GM21717 (cell line): ENCODE data around the gene PODXL.

Experiments used
- ATAC-seq: cut with Tn5 transposase; IDR thresholded peaks from one replicate; pipeline ENCODE4 v1.9.1; 2021; ENCODE audit warnings: mild to moderate bottlenecking, moderate library complexity; ENCODE audit not compliant: unreplicated experiment

Gene PODXL

GRCh38 chr7:131556053-131556908 lies at the start of gene PODXL:
Gene PODXL (minus strand): TSS chr7:131556628. CDS start chr7:131556359, 269 bp downstream.
- ATAC-seq, result peak; percentile 78

GRCh38 chr7:131605280-131605878 lies 49.0 kb upstream of the PODXL start:
- no peak for ATAC-seq

DNA sequence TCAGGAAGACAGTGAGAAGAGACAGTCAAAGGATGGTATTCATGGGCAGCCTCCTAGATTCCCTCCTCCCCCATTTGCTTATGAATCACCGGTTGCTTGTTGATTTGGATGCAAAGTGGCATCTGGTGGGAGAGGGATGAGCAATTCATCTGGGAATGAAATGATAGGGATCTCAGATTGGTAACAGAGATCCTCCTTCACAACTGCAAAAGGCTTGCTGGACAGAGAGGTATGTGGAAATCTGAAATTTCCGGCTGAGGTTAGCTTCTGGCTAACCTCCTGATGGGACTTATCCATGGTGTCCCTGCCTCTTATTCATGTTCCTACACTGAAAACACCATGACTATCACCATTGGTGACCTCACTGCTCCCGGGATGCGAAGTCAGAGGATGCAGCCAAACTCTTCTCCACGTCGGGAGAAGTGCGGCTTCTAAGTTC lies 48.4 kb upstream of the PODXL start:
- no peak for ATAC-seq

DNA sequence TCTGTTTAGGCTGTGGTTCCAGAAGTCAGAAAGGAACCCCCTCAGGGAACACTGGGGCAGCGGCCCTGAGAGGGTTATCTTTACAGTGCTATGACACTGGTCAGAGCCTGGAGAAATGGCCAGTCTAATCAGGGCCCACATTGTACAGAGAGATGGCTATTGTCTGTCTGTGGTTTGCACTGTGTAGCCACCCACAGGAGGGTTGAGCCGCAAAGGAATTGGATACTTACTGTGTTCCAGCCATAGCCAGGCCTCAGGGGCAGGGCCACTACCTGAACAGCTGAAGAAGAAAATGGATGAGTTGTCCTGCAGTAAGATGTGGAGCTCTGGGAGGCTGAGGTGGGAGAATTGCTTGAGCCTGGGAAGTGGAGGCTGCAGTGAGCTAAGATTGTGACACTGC lies 47.5 kb upstream of the PODXL start:
- no peak for ATAC-seq

DNA sequence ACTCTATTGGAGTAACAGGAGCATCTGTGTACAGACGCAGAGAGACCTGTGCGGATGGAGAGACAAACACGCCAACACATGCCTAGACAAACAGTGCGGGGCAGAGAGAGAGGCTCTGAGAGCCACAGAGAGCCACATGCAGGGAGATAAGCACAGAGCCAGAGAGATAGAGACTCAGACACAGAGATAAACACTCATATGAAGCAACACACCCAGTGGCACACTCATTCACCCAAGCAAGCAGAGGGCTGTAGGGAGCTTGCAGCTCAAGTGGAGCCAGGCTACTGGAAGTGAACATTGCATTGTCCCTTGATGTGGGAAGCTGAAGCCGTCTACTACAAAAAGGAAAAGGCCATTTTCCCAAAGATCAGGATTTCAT lies 46.6 kb upstream of the PODXL start:
- no peak for ATAC-seq

DNA sequence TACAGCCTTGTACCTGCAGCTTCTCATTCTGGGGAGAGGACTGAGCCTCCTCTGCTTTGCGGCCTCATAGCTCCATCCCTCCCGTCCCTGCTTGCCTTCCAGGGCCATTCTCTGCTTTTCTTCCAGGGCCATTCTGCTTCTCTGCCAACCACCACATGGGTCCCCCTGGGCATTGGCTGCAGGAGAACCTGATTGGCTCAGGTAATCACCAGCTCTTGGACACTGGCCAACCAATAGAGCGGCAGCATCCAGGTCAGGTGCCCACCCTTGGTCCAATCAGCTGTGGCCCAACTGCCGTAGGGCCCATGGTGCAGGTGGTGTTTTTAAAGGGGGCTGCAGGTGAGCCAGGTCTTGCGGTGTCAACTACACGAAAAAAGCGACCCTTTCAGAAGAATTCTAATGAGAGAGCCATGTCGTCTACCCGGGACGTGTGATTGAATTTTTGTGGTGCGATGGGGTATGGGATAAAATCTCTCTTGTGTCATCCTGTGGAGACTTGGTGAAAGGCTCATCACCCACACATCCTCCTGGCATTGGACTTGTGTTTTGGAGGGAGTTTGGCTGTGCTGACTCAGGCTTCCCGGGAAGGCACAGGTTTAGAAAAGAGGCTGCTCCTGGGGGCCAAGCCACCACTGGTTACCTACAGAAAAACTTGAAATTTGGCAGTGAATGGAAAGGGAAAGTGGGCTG lies 46.0 kb upstream of the PODXL start:
- no peak for ATAC-seq

- ATAC-seq, result no peak
Observed at GRCh38 chr7:131600085-131600881, 43.9 kb upstream of the PODXL start.

GRCh38 chr7:131596785-131597184 lies 40.4 kb upstream of the PODXL start:
- ATAC-seq, result no peak

DNA sequence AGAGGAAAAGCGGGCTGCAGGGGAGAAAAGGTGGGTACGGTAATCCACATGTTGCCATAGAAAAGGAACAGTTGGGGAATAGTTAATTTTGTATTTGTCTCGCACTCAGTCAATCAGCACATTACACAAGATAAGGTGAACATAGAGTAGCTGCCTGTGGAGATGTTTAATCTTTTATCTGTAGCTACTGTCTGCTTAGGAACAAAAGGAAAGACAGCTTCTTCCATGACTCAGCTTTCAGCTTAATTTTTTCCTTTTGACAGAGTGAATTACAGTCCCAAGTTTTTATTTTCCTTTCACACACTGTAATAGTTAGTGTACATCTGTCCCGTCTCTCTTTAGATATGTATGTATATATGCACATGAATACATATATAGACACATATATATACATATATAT lies 39.3 kb upstream of the PODXL start:
- no peak for ATAC-seq

- no peak for ATAC-seq
Observed at GRCh38 chr7:131591687-131592319, 35.4 kb upstream of the PODXL start.

DNA sequence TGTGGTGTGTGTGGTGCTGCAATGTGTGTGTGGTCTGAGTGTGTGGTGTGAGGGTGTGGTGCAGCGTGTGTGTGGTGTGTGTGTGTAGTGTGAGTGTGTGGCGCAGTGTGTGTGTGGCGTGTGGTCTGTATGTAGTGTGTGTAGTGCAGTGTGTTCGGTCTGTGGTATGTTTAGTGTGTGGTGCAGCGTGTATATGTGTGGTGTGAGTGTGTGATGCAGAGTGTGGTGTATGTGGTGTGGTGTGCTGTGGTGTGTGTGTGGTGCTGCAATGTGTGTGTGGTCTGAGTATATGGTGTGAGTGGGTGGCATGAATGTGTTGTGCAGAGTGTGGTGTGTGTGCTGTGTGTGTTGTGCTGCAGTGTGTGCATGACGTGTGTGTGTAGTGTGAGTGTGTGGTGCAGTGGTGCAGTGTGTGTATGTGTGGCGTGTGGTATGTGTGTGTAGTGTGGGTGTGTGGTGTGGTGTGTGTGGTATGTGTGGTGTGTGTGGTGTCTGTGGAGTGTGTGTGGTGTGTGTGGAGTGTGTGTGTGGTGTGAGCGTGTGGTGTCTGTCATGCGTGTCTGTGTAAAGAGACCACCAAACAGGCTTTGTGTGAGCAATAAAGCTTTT lies 31.0 kb upstream of the PODXL start:
- ATAC-seq, result no peak

GRCh38 chr7:131586759-131587158 lies 30.3 kb upstream of the PODXL start:
- no peak for ATAC-seq

DNA sequence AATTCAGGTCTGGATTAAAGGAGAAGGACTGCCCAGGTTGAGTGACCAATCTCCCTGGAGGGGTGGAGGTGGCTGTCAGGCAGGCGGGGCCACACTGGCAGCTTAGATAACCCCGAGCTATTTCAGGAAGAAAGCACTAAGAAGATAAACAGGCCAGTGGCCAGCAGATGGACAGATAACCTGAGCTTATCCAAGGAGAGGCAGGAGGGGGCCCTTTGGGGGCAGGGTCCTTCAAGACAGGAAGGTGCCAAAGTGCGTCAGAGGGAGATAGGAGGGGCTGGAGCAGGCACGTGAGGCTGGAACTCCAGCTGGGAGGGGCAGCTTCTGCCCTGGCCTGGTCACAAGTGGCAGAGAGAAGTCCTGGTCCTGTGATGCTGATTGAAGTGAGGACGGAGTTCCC lies 29.8 kb upstream of the PODXL start:
- no peak for ATAC-seq

DNA sequence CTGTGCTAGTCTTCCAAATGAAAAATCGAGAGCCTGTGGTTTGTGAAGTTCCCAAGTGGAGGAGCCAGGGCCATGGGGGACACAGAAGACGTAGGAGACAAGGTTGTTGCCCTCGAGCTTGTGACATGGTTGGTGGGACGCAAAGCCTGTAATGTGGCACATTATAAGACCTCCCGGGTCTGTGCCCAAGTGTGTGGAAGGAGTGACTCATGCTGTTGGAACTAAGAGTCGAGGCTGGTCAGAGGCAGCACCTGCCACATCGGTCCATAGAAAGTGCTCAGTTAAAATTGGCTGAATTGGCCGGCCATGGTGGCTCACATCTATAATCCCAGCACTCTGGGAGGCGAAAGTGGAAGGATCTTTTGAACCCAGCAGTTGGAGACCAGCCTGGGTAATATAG lies 27.0 kb upstream of the PODXL start:
- ATAC-seq, result no peak

DNA sequence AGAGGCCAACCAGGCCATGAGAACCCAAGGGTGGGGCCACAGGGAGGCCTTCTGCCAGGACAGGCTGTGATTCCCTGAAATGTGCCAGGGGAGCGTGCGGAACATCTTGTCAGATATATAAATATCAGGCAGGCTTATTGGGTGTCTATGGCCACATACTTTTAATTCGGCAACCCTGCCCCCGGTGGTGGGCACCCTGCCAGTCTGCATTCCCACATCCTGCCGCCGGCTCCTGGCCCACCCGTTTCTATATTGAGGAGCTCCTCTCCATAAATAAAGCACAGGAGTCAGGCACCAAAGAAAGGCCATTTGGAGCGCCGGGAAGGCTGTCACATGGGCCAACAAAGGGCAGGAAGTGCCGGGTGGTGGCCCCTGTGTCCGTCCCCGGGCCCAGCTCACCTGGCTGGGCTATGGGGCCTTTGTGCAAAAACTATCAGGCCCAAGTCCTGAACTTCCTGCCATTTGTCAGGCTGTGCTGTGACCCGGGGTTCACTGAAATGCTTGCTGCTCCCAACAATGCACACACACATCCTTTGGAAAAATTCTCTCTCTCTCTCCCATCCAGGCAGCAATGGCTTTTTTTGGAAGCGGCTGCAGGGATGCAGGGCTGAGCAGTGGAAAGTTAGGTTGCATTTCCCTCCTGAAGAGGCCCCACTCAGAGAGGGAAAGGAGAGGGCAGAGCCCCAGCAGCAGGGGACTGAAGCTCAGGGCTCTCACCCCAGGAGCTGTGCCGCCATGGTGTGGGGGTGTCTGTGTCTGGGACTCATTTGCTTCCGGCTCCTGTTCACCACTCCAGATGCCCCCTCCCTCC lies 25.0 kb upstream of the PODXL start:
- no peak for ATAC-seq

DNA sequence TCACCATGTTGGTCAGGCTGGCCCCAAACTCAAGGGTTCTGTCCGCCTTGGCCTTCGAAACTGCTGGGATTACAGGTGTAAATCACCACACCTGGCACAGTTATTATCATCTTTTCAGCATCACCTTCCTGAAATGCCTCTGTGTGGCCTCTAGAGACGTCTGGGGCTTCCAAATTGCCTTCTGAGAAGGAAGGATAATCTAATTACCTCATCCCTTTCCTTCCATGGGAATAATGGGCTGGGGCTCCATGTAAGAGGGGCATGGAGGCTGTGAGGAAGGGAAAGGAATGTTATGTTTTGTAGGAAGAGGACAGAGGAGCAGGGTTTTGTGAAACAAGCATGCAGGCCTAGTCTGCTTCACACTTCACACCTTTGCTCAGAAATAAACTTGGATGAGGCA lies 22.2 kb upstream of the PODXL start:
- no peak for ATAC-seq

- no peak for ATAC-seq
Observed at GRCh38 chr7:131574741-131575140, 18.3 kb upstream of the PODXL start.

DNA sequence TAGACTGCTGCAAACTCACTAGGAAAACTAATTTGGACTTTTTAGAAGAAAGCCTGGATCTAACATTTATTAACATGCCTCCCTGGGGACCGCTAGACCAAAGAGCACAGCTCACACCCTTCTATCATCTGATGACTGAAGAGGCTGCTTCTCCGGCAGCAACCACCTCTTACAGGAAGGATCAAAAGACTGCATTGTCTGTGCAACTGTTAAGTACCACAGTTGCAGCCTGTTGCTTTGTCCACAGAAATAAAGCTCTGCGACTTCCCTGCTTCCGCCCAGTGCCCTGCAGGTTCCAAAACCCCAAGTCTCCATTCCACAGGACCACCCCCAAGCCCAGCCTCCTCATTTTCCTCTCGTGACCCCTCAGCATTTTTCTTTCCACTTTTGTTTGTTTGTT lies 14.0 kb upstream of the PODXL start:
- ATAC-seq, result no peak

DNA sequence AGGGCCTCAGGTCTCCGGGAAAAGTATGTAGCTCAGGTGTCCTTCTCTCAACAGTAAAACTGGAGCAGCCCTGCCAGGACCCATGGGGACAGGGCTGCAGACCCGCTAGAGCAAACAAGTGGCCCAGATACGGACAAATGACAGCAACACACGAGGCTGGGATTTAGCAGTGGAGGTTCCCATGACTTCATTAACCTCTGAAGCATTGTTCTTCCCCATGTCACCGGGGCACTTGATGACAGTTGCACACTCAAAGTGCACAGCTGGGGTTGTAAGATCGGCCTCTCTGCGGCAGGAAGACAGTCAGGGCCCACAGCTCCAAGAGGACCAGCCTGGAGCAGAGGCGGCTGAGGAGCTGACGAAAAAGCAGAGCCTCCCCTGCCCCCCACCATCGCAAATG lies 12.5 kb upstream of the PODXL start:
- no peak for ATAC-seq
